GM19023 (cell line): ENCODE data around the gene TFF1.

Experiments used
- ATAC-seq: cut with Tn5 transposase; IDR thresholded peaks from one replicate; pipeline ENCODE4 v1.9.1; 2021; ENCODE audit warnings: mild to moderate bottlenecking, moderate library complexity; ENCODE audit not compliant: unreplicated experiment

Gene TFF1

DNA sequence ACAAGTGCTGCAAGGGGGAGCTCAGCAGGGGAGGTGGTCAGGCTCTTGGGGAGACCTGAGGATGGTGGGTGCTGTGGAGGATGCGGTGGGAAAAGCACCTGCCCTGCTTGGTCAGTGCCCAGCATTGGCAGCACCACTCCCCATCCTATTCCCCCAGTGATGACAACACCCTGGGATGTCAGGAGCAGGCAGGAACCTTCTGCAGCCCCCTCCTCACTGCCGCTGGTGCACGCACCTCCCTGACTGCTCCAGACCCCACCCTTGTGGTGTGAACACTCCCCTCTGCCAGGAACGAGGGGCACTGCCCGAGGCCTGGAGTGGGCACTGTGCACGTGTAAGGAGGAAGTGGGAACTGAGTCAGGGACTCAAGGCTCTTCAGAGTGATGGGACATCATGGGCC, 17.0 kb upstream of the TFF1 start:
- no peak for ATAC-seq

DNA sequence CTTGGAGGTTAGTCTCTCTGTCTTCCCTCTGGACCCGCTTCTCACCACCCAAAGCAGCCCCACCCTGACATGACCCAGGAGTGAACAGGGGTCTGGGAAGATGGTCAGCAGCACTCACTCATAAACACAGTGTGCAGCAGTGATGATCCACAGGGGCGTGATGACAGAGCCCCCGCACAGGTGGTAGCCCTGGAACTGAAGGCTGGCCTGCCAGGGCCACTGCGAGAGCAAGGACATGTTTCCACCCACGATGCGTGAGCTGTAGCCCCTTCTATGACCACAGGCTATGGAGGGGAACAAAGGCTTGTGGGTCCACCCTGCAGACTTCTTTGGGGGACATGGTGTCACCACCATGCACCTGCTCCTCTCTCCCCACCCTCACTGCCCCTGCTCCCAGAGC, 16.6 kb upstream of the TFF1 start:
- ATAC-seq: no peak

DNA sequence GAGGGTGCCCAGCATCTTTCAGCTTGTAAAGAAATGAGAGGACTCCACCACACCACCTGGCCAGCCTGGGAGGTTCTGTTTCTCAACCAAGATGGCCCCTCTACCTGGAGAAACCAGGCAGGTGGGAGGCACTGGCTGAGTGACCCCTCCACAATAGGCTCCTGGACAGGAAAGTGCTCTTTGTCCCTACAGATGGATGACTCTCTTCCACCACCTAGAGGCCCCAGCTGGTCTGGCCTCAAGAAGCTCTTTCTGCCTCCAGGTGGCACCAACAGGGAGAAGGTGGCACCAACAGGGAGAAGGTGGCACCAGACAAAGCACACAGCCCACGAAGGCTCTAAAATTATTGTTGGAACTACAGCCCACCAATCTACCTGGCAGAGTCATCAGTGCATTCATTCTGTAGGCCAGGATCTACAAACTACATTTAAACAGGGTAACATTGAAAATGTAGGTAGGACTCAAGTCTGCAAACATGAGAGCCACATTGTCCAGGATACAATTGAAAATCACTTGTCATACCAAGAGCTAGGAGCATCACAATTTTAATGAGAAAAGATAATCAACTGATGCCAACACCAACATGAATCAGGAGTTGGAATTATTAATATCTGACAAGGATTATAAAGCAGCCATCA, 15.1 kb upstream of the TFF1 start:
- ATAC-seq: no peak

DNA sequence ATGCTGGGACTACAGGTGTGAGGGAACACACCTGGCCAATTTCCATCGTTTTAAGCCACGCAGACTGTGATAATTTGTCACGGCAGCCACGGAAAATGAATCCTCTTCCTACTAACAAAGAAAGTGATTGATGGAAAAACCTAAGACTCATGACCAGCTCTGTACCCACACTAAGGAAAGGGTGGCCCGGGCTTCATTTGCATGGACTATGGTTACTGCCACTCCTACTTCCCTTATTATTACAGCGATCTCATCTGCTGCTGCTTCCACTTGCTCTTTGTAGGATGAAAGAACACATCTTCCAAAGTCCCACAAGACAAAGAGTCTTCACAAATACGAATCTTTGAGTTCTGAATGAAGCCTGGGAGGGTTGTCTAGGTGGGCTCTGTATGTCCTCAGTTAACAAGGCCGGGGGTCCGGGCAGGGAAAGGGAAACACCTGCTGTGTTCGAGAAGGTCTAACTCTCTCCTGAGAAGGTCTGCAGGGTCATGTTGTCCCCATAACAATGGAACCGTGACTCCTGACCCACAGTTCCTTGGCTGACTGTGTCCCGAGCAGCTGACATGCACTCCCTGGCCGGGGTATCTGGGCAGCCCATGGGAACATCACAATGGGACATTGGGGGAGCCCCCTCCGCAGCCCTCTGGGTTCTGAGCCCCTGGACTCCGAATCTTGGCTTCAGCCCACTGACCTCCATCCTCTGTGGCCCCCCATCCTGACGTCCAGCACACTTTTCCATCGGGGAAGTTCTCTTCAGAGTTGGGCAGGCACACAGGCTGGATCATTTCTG, 13.3 kb upstream of the TFF1 start:
- ATAC-seq: no peak

DNA sequence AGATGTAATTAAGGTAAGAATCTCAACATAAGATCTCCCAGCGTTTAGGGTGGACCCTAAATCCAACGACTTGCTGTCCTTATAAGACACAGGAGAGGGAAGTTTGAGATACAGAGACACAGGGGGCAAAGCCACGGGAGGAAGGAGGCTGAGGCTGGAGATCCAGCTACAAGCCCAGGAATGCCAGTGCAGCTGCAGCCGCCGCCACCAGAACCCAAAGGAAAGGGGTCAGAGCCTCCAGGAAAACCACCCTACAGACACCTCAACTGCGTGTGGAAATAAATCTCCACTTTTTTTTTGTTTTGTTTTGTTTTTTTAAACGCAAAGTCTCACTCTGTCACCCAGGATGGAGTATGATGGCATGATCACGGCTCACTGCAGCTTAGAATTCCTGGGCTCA, 12.1 kb upstream of the TFF1 start:
- ATAC-seq: no peak

DNA sequence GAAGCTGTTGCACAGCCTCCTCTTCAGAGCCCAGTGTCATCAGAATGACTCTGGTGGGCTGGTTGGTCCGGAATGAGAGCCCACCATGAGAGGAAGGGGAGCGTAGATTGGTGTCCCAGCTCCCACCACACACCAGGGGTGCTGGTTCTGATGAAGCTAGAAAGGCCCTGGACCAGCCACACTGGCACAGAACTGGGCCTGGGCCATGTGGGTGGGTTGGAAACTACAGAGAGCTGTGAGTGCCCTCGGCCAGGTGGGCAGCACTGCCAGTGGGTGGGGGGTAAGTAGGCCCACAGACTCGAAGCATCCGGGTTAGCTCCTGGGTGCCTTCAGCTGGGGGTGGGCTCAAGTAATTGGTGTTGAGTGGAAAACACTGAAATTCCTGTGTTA, 11.6 kb upstream of the TFF1 start:
- ATAC-seq: no peak

DNA sequence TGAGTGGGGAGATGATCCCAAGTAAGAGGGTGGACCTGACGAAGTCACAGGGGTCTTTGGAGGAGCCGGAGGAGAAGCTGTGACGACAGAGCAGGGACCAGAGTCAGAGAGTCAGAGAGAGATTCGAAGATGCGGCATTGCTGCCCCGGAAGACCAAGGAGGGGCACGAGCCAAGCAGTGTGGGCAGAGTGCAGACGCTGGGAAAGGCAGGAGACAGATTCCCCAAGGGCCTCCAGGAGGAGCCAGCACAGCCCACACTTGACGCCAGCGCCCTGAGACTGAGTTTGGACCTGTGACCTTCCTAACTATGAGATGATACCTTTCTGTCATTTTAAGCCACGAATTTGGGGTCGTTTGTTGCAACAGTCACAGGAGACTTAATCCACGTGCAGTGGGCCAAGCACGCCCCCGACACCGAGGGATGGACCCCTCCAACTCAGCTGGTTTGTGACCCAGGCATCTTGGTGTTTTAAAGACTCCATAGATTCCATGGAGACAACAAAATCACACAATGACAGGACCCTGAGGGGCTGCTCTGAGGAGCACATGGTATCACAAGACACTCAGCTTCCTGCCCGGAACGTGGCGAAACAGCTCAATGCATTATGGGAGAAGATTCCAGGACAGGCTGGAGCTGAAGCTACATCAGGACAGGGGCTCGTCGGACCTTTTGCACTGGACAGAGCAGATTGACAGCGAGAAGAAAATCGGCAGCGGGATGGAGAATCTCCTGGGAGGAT, 11.0 kb upstream of the TFF1 start:
- ATAC-seq: no peak

DNA sequence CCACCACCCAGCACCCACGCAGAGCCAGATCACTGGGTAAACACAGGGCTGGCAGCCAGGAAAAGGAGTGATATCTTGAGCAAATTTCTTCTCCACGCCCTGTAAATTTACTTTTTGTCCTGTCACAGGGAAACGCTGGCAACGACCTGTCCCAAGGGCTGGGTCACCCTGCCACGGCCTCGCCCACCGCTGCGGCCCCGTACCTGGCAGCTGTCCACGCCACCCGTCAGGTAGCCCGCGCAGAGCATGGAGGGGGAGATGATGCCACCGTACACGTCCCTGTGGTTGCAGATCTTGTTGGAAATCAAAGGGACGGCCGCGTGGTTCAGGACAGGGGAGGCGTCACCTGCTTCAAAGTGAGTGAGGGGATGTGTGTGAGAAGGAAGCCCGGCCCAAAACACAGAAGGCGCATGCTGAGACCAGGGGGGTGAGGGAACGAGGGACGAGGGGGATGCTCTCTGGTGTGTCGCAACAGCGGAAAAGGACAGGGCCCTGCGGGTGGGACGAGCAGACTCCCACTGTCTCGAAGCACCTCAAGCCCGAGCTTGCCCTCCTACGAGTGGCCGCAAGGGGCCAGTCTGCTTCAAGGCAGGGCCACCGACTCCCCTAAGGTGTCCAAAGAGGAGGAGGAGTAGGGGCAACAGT, 10.1 kb upstream of the TFF1 start:
- no peak for ATAC-seq

DNA sequence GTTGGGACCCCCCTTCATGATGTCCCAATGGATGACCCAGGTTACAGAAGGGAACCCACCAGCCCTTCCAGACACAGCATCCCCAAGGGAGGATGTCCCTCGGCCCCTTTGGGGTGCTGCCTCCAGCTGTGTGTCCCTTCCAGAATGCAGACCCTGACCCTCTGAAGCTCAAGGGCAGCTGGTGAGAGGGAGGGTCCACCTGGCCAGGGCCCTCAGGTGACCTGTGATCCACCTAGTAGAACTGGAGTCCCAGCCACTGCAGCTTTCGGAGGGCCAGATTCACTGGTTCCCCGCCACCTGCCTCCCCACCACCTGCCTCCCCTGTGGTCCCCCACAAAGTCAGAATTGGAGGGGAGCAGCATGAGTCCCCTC, 9.6 kb upstream of the TFF1 start:
- no peak for ATAC-seq

DNA sequence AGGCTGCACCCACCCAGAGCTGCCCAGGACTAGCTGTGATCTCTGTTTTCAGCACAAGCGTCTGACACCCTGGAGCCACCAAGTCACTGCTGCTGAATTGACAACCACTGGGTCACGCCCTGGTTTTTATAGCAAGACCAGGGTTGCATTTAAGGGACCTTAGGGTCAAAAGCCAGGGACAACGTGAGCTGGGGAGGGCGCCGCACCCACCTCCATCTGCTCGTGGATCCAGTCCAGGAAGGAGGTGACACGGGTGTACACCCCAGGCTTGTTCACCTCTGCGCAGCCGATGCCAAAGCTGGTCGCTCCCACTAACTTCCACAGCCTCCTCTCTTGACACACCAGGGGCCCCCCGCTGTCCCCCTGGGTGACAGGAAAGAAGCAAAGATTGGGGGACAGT, 9.2 kb upstream of the TFF1 start:
- no peak for ATAC-seq

DNA sequence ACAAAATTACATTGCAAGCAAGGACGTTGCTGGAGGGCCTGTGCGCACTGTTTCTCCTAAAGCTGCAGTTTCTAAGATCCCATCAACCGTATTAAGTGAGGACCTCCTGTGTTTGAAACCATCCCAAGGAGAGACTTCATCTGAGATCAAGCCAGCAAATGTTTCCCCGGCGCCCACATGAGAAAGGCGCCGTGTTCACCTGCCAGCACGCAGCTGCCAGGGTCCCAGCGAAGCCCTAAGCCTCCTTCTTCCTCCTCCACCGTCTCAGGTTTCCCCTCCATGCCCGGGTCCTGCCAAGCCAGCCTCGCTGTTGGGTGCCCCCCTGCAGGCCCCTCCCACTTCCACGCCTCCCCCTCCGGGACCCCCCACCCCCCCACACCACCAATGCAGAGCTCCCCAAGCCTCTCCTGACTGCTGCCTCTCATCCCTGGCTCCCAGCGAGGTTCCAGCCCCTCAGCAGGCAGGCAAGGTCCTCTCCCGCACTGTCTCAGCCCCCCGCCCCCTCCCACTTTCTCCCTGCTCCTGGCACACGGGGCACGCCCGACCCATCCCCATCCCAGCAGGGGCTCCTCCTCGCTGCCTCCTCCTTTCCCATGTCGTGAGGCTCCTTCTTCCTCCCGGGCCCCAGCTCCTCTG, 8.6 kb upstream of the TFF1 start:
- ATAC-seq: no peak

DNA sequence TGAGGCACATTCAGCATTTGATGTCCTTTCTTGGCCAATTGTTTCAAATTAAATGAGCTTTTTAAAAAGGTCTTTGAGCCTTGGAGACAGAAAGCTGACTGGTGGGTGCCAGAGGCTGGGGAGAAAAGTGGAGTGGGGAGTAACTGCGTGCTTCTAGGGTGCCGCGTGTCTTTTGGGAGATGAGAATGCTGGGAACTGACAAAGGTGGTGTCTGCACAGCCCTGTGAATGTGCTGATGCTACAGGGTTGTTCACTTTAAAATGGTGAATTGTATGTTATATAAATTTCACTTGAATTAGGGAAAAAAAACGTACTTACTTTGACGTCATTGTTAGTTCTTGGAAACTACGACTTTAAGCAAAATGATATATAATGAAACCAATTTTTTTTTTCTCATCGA, 8.1 kb upstream of the TFF1 start:
- no peak for ATAC-seq

DNA sequence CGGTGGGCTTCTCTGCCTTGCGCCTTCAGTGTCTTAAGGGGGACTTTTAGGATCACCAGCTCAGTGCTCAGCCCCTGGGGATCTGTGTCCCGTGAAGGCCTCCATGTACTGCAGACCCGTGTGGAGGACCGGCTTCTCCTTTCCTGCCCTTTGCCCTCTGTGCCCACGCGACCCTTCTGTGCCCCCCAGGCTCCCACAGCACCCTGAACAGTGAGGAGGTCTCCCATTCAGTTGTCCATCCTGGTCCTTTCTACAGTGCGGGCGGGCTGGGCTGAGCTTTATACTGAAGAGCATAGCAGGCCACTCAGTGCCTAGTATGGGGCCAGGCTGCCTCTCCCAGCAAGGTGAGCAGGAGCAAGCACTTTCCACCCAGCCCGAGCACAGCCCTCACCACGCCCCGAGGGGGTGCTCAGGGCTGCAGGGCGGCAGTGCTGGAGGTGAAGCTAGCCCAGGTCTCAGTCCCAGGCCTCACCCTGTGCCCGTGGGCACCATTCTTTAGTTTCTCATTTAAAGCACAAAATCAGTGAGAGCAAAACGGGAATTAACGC, 7.6 kb upstream of the TFF1 start:
- ATAC-seq: no peak

DNA sequence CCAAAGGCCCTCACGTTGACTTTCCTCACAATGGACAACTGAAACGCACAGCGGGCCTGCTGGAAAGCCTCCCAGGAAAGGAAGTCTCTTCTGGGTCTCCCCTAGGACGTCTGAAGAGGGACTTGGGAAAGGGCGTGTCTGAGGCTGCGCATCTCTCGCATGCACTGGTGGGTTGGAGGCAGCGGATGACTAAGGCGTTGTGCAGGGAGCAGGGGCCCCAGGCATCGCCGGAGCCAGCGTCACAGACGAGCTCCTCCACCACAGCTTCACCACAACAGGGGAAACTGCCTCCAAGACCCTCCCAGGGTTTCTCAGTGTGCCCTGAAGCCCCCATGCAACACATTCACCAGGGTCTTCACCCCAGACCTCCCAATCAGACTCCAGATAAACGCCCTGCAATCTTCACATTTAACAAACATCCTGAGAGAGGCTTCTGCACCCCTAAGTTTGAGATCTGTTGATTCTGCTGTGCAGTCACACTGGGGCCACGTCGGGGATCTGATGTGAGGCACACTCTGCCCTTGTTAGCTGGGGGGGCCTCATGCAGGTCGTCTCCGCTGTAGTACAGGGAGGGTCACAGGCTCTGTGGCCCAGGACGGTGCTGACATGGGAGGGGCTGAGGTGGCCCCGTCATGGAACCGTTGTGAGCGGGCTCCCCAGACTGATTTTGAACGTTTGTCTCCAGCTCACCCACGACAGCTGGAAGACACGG, 7.0 kb upstream of the TFF1 start:
- no peak for ATAC-seq

DNA sequence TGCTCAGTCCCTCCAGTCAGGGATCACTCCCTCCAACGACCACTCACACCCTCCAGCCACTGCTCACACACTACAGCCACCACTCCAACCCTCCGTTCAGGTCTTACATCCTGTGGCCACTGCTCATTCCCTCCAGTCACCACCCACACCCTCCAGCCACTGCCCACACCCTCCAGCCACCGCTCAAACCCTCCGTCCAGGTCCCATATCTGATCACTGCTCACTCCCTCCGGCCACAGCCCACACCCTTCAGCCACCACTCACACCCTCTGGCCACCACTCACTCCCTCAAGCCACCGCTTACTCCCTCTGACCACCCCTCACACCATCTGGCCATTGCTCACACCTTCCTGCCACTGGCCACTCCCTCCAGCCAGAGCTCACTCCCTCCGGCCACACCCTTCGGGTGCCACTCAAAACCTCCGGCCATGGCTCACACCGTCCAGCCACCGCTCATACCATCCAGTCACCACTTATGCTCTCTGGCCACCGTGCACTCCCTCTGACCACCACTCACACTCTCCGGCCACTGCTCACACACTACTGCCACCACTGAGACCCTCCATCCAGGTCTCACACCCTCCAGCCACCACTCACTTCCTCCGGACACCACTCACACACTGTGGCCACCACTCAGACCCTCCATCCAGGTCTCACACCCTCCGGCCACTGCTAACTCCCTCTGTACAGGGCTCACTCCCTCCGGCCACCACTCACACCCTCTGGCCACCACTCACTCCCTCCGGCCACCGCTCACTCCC, 4.7 kb upstream of the TFF1 start:
- ATAC-seq: no peak

DNA sequence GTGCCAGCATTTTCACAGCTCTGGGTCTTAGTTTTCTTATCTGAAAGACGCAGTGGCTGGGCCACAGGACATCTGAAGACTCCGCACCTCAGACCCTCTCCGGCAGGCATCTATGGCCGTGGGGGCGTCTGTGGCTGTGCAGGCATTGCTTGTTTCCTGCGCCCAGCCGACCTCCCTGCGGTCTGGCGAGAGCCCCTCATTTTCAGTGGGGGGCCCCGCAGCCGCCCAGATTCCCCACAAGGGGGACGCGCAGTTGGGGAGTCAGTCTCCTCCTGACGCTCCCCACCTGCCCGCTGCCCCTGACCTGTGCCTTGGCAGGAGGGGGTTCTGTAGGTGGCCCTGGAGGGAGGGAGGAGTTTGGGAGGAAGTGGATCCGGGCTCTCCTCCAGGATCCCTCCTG, 3.5 kb upstream of the TFF1 start:
- no peak for ATAC-seq

DNA sequence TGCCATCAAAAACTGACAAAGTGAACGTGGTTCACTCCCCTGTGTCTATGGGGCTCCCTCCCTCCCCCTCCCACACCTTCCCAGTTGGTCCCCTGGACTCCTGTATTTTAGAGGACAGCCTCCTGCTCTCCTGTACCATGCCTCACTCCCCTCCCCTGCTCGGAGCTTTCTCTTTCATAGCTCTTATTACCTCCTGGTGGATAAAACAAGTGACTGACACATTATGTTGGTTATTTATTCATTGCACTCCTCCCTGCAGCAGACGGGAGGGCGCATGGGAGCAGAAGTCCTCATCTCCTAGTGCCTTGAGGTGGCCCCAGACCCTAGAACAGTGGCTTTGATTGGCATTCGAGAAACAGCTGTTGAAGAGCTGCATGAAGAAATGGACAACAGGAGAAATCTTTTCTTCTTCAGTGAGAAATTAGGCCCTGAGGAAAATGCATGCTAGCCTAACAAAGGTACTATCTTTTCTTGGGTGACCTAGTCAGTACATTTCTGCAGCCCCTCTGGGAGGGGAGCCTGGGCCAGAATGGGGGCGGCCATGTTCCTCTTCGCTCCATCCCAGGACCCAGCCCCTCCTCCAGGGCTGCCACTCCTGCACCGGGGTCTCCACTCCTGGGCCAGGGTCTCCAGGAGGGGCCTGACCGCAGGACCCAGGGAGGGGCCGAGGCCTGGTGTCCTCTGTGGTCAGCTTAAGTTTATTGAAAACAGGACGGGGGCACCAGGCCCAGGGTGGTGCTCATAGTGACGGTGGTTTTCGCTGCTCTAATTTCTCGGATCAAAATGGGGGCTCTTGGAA, 1.2 kb upstream of the TFF1 start:
- no peak for ATAC-seq

DNA sequence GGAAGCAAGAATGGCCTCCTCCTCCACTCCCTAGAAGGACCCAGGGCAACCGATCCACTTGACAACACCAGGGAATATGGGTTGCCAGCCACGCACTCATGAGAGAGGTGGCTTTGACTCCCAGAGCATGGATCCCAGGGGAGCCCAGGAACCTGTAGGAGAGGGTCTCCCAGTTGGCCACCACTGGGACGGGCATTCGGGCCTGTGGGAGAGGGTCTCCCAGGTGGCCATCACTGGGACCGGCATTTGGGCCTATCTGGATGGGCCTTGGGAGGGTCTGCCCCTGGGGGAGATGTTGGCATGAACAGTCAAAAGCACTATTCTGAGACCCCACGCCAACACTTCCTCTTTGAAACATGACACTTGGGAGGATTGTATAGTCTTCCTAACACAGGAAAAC, 565 bp downstream of the TFF1 start:
- ATAC-seq: no peak
